Measurements from ENCODE around the gene LRRC46.

The LRRC46 gene, protein sequence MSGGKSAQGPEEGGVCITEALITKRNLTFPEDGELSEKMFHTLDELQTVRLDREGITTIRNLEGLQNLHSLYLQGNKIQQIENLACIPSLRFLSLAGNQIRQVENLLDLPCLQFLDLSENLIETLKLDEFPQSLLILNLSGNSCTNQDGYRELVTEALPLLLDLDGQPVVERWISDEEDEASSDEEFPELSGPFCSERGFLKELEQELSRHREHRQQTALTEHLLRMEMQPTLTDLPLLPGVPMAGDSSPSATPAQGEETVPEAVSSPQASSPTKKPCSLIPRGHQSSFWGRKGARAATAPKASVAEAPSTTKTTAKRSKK

DNA sequence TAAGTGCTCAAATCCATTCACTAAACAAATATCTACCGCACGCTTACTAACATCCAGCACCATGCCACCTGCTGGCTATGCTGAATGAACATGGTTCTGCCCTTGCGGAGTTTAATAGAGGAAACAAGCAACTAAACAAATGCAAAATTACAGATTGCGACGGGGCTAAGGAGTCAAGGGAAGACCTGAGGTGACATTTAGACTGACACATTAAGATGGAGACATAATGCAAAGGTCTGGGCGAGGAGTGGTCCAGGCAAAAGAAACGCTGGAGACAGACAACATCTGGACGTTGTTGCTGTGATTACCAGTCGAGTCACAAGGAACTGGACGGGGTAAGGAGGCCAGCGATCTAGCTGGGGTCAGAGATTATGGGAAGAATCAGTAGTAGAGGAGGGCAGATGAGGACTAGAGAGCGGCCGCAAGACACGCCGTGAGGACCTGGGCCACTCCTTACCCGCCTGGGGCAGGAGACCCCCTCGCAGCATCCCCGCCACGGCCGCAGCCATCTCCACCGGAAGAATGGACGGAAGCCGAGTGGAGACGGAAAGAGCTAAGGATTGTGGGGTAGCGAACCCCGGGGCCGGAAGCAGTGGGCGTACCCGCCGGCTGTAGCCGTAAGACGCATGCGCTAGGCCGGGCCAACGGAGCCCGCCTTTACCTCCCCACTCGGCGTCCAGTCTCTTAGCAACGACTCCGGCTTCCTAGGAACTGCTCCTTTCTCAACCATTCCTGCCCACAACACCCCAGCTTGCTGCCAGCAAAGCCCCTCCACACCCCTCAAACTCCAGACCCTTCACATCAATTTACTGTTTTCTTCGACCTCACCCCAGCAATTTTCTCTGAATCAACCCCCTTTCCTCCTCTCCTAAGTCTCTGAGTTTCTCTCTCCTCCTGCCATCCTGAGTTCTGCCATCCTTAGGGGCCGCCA, at the start of gene LRRC46, which contains the start of gene MRPL10:
LRRC46 (plus strand) TSS at position 668 of the 931 bp plus-strand sequence. CDS start 320 bp downstream, outside the sequence.
MRPL10 (minus strand) TSS at position 539 of the 931 bp plus-strand sequence; CDS start at position 509, 30 bp downstream.
- peak; percentile 81 to 86 (median 82) for DNase-seq

DNA sequence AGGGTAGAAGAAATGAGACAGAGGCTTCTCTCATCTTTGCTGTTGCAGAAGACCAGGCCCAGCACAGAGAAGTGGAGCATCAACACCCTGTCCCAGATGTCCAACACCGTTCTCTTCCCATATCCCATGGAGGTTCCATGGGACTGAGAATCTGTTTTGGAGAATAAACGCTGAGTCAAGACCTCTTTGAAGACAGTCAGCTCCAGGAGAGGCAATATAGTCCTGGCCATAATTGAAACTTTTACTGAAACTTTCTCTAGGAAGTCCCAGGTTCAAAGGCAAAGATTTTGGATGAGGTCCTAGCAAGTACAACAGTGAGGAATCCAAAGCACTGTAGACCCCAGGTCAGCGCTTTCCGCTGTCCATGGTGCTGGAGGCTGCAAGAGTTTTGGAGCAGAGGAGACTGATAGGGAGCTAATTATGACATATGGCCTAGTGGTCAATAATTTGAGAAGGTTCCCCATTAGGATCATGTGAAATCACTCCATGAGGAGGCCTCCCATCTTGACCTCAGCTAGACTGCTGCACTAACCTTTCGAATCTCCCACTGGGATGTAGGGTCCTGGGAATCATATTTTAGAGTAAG, 45.8 kb upstream of the LRRC46 start:
- no peak for DNase-seq

DNA sequence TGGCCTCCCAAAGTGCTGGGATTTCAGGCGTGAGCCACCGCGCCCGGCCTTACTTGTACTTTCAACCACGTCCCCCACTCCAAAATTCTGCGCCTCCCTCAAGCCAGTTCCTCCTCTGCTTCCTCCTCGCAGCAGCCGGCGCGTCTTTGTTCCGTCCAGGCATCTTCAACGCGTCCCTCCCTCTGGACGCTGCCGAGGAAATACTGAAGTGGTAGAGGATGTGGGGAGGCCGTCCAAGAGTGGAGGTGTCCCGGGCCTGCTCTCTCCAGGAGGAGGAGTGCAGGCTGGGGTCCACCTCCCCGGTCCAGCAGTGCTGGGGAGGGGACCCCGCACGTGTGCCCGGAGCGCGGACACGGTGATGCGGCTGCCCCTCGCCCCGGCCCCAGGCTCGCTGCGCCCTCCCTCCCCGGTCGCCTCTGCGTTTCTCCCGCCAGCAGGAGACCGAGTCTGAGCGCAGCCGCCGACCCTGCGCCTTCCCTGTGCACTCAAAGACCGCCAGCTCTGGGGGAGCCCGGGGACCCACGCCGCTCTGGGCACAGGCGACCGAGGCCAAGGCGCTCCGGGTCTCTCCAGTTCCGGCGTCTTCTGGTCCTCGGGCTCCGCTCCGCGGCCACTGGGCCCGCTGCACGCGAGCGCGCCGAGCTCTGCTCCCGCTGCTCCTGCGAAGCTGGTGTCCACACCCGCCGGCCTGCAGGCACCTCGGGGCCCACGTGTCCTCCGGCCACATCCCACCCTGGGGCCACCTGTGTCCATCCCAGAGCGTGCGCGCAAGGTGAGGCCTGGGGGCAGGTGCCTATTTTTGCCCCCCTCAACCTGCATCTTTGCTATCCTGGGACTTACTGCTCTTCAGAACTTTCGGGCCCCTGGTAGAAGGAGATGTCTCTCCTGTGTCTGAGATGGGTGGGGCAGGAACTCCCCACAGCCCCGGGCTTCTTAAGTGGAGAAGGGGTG, 41.6 kb upstream of the LRRC46 start:
- peak in 2 of 4 experiments; percentile 13 to 16 for DNase-seq

DNA sequence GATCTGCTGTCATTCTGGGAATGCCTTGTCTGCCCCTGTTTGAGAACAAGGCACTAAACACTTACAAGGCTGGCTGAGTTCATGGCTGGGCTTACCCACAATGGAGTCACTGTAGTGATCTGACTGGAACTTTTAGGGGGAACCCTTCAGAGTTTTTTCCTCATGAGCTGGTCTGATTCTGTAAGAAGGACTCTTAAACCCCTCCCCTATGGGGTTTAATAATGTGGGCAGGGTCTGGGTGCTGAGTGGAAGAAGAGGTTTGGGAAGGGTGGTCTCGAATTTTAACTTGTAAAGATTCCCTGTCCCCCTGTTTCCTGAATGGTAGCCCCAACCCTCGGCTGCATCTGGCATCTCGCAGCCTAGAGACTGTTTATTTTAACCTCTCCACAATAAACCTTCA, 40.4 kb upstream of the LRRC46 start:
- DNase-seq: no peak

DNA sequence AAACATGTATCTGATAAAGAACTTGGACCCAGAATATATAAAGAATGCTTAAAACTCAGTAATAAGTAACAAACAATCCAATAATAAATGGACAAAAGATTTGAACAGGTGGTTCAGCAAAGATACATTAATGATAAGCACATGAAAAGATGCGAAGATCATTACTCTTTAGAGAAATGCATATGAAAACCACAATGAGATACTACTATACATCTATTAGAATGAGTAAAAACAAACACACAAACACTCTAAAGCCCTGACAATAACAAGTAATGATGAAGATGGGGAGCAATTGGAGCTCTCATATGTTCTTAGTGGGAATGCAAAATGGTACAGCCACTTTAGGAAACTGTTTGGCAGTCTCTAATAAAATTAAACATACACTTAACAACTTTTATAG, 39.0 kb upstream of the LRRC46 start:
- no peak for DNase-seq

DNA sequence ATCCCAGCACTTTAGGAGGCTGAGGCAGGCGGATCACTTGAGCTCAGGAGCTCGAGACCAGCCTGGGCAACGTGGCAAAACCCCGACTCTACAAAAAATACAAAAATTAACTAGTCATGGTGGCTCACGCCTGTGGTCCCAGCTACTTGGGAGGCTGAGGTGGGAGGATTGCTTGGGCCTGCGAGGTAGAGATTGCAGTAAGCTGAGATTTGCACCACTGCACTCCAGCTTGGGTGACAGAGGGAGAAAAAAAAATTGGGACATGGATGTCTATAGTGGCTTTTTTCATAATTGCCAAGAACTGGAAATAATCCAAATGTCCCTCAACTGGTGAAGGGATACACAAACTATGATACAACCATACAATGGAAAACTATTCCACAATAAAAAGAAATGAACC, 38.5 kb upstream of the LRRC46 start:
- no peak for DNase-seq

DNA sequence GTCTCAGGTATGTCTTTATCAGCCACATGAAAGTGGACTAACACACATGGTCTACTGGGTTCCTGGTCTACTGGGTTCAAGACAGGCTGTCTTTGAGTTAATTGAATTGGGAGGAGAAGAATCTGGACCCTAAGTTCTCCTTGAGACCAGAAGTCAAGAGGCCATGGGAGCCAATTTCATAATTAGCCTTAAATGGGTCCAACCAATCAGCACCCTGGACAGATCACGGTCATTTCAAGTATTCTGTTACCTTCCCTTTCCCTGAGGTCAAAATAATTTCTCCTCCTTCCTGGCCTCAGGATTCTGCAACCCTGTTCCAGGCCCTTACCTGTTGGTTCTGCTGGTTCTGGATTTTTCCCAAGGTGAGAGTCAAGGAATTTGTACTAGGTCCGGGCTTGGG, 33.7 kb upstream of the LRRC46 start:
- no peak for DNase-seq

DNA sequence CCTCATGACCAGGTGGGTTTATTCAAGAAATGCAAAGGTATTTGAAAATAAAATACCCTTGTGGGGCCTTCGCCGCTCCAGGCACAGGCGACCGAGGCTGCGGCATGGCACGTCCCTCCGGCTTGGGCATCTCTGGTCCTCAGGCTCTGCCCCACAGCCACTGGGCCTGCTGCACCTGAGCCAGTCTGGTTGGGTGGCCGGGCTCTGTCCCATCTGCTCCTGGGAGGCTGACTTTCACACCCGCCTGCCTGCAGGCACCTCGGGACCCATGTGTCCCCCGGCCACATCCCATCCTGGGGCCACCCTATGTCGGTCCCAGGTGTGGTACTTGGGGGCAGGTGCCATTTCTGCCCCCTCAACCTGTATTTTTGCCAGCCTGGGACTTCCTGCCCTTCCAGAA, 30.8 kb upstream of the LRRC46 start:
- DNase-seq: no peak

DNA sequence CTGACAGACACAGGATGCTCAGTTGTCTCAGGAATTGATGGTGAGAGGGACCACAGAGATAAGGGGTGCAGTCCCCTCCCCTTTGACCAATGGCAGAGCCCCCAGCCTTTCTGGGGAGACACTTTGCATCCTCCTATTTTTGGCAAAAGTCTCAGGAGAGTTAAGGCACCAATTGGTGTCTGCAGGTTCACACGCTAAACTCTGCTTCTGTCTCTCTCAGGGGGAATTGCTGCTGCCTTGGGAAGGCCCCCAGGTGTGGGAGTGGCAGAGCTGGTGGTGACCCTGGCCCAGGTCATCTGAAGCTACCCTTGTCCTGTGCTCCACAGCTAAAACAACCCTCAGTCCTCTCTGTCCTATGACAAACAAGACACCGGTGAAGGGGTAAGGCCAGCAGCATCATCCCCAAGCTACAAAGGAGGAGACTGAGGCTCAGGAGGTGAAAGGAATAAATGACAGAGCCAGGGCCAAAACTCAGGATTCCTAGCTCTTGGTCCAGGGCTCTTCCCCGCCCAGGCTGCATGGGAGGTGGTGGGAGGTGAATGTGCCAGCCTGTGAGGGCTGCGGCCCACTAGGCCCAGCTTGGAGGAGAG, 30.2 kb upstream of the LRRC46 start:
- no peak for DNase-seq

DNA sequence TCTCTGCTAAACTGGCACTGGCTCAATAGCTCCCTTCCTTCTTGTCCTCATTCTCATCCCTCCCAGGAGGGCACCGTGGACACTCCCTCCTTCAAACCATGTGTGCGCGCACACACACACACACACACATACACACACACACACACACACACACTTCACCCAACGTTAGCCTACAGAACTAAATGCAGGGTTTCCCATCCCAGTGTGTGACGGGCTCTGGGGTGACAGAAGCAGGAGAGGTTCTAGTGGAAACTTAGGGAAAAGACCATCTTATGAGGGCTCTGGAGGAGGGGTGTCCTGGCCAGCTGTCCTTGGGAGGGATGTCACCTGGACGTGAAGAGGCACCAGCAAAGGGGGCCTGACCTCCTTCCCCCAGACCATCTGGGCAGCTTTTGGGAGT, 29.6 kb upstream of the LRRC46 start:
- DNase-seq: no peak

DNA sequence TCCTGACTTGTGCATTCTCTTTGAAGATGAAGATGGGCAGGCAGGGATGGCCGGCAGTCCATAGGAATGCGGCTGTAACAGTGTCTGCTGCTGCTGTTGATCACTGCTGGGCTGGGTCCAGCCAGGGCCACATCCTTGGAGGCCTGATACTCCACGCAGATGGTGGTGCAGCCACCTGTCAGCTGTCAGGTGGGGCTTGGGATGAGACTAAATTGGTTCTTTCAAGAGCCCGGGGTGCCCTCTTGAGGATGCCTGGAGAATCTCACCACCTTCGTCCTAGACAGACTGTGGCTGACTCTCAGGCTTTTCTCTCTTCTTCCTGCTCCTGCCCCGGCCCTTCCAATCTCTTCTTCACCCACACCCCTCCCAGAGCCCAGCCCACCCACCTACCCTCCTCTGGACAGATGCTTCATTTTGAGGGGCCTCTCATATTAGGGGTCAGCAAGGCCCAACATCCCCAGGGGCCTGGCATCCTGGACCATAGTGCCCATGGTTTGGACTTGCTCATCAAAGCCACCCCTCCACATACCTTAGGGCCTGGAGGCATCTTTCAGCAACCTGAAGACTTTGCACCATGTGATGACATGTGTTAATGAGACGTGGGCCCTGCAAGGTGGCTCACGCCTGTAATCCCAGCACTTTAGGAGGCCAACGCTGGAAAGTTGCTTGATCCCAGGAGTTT, 29.0 kb upstream of the LRRC46 start:
- DNase-seq: peak in 2 of 4 experiments; percentile 30 to 36

DNA sequence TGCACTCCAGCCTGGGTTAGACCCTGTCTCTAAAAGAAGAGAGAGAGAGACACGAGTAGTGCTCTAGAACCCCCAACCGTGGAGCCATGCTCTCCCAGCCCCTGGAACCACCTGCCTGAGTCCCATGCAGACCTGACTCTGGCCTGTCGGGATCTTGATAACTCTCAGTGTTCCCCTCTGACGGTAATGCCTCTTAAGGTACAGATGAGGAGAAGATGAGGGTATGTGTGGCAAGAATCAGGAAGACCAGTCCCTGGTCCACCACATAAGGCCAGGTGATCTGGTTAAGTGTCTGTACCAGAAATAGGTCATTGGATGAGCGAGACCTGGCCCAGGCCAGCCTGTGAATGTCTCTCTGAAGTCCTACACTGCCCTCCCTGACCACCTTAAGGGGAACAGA, 28.3 kb upstream of the LRRC46 start:
- DNase-seq: no peak

DNA sequence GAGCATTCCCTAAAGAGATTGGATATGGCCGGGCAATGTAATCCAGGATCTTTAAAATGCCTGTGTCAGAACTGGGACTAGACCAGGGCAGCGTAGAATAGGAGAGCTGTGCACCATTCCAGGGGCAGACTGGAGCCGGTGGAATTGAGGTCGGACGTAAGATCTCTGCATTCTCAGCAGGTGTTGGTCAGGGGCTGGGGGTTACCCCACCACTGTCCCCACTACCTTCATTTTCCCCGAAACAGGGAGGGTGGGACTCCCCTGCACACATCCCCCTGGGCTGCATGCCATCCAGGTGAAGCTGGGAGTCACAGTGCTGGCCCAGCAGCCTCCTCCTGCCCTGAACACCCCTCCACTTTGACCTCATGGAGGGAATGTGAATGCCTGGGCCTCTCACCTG, 27.7 kb upstream of the LRRC46 start:
- DNase-seq: no peak

DNA sequence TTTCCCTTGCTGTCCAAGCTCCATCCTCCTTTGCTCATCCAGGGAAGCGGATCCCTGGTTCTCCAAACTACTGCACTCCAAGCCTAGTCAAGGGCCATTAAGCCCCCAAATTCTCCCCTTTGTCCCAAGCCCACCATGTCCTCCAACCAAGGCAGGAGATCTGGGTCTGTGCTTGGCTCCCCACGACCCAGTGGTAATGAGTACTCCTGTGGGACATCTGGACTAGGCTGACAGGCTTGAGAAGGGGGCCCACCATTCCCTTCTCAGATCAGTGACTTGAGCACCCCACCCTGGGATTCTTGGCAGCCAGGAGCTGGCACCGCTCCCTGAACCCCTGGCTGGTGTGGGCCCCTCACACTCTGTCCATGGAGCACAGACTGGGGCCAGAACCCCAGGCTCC, 27.0 kb upstream of the LRRC46 start:
- DNase-seq: no peak

DNA sequence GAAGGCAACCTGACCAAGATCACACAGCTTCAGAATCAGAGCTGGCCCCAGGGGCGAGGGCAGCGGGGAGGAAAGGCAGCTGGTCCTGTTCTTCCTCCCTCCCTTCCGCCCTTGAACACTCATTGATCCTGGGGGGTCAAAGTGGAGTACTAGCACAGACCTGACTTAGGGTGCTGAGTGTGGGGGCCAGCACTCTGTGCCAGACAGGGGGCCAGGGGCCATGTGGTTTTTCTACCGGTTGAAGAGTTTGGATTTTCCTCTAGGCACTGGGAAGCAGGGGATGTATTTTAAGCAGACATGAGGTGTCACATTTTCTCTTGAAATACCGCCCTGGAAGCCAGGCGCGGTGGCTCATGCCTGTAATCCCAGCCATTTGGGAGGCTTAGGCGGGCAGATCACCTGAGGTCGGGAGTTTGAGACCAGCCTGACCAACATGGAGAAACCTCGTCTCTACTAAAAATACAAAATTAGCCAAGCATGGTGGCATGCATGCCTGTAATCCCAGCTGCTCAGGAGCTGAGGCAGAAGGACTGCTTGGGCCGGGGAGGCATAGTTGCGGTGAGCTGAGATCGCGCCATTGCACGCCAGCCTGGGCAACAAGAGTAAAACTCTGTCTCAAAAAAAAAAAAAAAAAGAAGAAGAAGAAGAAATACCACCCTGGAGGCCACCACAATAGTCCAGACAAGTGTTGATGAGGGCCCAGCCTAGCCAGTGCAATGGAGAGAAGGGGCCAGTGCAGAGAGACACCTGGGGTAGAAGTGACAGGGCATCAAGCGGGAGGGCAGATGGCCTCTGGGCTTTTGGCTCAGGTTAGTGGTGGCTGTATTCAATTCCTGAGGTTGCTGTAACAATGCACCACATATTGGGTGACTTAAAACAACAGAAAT, 25.2 kb upstream of the LRRC46 start:
- no peak for DNase-seq

DNA sequence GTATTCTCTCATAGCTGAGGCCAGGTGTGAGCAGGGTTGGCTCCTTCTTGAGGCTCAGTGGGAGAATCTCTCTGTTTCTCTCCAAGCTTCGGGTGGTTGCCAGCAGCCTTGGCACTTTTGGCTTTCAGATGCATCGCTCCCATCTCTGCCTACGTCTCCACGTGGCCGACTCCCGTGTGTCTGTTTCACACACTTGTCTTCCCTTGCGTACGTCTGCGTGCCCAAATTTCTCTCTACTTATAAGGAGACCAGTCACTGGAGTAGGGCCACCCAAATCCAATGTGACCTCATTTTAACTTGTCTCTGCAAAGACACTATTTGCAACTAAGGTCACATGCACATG, 24.6 kb upstream of the LRRC46 start:
- no peak for DNase-seq

DNA sequence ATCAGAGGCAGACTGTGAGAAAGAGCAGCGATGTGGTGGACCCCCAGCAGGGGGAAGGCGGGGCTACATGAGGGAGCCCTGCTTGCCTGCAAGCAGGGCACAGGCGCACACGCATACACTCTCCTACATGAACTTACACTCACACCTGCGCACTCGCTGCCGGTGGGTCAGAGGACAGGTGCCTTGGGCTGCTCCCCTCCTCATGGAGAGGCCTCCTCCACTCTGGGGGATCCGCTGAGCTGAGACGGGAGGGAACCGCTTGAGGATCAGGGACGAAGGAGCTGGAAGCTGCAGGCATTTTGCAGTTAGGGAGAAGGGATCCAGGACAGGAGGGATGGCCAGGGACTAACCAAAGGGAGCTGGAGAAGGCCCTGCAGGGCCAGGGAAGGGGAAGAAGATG, 24.0 kb upstream of the LRRC46 start:
- no peak for DNase-seq

DNA sequence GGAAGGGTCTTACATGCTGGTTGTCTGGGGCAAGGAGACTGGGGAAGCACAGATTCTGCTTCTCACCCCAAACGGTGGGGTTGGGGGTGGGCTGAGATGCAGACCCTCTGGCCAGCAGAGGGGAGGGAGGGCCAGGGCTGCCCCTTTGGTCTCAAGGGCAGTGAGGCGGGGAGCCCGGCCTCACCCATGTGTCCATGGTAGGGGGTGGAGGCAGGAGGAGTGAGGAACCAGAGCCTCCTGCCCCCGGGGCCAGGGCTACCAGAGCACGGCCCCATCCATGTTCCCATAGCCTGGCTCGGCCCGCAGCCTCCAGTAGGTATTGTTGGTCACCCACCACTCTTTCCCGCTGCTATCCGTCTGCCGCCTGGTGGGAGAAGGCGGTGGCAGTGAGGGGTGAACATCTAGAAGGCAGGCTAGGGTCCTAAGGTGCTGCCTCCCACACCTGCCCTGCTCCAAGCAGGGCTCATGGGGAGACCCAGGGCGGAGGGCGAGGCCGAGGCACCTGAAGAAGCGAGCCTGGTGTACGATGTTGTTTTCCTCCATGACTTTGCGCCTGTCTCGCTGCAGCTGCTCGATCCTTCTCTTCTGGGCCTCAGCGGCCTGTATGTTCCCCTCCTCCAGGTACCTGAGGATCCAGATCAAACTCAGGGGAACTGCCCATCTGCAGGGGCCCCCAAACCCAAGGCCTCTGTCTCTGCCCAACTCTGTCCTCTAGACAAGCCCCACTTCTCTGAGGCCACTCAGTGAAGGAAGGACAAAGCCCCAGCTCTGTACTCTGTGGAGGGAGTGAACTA, 23.2 kb upstream of the LRRC46 start:
- DNase-seq: no peak

DNA sequence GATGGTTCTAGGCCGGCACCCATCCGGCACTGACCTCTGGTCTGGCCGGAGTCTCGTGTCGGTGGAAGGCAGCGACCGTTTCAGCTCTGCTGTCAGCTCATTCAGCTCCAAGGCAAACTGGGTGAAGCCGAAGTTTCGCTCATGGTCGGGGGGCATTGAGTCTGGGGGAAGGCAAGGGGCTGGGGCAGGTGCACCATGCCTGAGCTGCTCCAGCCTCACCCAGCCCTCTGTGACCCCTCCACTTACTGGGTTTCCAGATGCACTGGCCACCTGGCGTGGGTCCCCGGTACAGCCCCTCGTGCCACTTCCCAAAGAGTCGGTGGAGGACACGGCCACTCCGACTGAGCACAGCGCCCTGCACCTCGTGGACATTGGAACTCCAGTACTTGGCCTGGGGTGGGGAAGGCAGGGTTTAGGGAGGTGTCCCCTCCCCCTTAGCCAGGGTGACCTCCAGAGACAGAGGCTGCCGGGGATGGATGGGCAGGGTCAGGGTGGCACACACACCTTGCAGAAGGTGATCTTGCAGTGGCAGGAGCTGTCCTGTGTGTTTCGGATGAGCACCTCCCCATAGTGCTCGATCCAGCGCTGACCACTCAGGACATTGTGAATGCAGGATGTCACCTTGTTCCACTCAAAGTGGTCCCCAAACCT, 22.5 kb upstream of the LRRC46 start:
- no peak for DNase-seq

All from activated CD4-positive, CD25-positive, alpha-beta regulatory T cell (primary cell).